ENCODE data around the gene UNC5C. TPM values are rescaled to one million over a fixed set of nuclear protein-coding genes. Genes with fewer than 3 reads are reported as not detected.

Gene UNC5C
- total RNA-seq, 1 donor from 2014 or later: 2.2 TPM

DNA sequence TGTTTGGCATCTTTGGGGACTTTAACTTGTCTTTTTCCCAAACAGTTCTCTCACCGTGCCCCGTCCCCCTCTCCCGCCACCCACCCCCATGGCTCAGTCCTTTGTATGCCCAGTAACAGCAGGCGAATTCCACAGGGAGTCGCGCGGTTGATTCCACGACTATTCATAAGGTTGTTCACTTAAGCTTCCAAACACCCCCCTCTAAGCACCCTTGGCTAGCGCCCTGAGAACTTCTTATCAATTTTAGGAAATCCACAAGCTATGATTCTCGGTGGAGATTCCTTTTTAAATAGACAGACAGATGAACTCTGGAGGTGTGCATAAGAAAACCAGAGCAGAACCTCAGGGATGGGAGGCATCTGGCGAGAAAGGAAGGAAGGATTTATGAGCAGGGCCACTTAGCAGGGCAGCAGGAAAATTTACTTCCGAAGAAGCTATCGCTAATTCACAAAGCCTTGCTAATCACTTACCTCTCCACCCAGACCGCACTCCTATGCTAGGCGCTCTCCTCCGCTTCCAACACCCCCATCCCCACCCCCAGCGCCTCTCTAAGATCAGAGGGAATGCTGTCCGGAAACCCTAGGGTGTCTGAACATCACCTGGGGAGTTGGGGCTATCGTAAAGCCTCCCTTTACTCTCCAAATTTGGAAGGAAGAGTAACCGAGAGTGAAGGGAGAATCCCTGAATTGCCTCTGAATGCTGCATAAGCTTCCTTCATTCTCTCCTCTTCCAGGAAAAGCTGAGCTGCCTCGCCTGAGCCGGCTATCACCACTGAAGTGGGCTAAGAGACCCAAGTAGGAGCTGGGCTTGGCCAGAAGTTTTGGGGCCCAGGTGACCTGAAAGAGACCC lies 1.7 kb downstream of the UNC5C start:
- peak overlapping the region; percentile 66 for H3K4me3 ChIP-seq (ENCODE audit: low read depth, low read length)
- TF ChIP-seq, protein P1, sequence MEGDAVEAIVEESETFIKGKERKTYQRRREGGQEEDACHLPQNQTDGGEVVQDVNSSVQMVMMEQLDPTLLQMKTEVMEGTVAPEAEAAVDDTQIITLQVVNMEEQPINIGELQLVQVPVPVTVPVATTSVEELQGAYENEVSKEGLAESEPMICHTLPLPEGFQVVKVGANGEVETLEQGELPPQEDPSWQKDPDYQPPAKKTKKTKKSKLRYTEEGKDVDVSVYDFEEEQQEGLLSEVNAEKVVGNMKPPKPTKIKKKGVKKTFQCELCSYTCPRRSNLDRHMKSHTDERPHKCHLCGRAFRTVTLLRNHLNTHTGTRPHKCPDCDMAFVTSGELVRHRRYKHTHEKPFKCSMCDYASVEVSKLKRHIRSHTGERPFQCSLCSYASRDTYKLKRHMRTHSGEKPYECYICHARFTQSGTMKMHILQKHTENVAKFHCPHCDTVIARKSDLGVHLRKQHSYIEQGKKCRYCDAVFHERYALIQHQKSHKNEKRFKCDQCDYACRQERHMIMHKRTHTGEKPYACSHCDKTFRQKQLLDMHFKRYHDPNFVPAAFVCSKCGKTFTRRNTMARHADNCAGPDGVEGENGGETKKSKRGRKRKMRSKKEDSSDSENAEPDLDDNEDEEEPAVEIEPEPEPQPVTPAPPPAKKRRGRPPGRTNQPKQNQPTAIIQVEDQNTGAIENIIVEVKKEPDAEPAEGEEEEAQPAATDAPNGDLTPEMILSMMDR (conservative IDR thresholded peaks at IDR 0.05; ENCODE audit: low read depth, low read length): no peak

DNA sequence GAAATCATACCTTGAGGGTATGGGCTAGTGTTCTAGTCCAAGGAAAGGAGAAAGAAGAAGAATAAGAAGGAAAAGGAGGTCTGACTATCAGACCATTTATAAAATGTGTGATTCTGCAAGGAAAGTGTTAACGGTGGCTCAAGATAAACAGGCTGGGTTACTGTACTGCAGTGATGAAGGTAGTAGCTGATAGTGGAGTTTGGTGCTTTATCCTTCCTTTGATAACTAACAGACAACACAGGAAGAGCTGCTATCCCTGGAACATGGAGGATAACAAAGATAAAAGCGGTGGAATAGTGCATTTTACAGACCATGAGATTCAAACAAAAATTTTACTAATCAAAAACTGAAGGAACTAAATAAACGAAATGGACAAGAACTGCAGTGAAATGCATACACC lies 2.6 kb downstream of the UNC5C start:
- no peak overlapping the region for H3K4me3 ChIP-seq (ENCODE audit: low read depth, low read length)
- TF ChIP-seq, protein P1 (conservative IDR thresholded peaks at IDR 0.05; ENCODE audit: low read depth, low read length): no peak
- DNase-seq (ENCODE audit: low read depth): no peak

More for the DNA sequence above, 1.7 kb downstream of the UNC5C start:
- no peak for DNase-seq (ENCODE audit: low read depth)

DNA sequence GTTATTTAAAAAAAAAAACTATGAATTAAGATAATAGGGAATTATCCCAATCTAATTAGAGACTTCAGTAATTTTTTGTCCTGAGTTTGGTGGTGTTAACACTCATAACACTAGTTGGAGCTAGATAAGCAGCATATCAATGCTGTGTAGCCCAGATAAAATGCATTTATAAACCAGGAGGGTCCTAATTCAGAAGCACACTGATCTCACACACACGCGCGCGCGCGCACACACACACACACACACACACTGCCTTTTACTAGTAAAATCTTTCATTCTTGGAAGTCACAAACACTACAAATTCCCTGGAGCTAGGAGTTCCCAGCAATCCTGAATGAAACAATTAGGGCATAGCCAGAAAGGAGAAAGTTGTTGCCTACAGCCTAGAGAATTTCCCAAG lies 3.2 kb downstream of the UNC5C start:
- no peak overlapping the region for H3K4me3 ChIP-seq (ENCODE audit: low read depth, low read length)
- no peak for DNase-seq (ENCODE audit: low read depth)
- TF ChIP-seq, protein P1 (conservative IDR thresholded peaks at IDR 0.05; ENCODE audit: low read depth, low read length): no peak

DNA sequence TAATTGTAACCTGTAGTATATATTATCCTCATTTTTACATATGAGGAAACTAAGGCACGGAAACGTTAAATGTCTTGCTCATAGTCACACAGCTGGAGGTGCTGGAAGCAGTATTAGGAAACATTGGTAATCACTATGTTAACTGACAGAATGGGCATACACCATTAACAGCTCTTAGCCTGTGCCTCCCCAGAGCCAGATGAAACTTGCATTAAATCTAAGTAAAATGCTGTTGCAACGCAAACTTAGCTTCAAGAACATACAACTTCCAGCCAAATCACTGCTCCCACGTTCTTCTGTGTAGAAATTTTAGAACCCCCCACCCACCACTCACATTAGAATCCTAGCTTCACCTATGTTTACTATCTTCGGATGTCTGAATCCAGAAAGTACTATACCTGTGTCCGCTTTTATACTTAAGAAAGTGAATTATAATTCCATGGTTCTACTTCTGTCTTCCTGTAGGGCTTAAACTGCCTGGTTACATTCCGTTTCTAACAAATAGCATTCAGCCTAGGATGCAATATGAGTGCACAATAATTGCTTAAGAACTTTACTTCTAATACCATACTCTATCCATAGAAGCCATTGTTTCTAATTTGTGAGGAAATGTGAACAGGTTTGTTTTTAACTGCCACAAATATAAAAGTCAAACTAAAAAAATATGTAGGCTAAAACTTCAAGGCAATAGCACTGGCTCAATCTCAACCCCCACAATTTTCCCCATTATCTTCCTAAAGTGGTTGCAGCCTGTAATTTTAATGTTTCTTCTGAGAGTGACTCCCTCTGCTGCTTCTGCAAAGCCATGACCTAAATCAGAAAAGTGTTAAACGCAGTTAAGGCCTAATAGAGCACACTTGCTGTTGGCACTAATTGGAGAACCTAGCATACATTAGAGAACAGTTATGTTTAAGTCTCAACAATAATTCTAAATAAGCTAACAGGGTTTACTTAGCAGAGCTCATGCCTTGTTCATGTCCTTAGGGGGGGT lies 4.4 kb downstream of the UNC5C start:
- no peak for DNase-seq (ENCODE audit: low read depth)
- H3K4me3 ChIP-seq (ENCODE audit: low read depth, low read length): no peak overlapping the region

DNA sequence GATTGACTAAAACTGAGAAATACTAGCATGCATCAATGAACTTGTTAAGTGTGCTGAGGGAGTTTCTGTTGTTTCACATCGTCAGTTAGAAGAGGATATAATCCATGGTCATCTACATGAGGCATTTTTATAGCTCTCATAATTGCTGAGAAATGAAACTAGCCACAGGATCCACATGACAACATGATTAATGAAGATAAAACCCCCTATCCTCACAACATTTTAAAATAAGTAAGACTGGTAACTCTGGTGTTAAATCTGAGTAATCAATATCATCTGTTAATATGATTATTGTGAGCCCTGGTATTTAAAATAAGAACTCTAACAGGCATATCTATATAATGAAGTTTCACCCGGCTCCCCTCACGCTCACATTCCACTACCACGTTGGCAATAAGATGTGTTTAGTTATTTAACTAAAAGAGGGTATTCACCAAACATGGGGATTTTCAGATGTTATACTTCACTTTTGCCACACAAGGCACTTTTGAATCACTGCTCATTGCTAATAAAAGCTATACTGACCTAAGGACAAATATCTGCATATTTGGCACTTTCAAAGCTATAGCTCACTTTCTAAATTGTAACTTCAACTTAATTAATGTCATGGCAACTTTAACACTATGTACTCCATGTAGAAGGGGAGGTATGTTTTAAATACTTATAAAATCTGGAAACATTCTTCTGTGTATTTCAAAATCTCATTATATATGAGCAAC lies 6.7 kb downstream of the UNC5C start:
- no peak for DNase-seq (ENCODE audit: low read depth)
- TF ChIP-seq, protein P1 (conservative IDR thresholded peaks at IDR 0.05; ENCODE audit: low read depth, low read length): no peak
- H3K4me3 ChIP-seq (ENCODE audit: low read depth, low read length): no peak overlapping the region

More for the DNA sequence above, 4.4 kb downstream of the UNC5C start:
- TF ChIP-seq, protein P1 (conservative IDR thresholded peaks at IDR 0.05; ENCODE audit: low read depth, low read length): no peak

DNA sequence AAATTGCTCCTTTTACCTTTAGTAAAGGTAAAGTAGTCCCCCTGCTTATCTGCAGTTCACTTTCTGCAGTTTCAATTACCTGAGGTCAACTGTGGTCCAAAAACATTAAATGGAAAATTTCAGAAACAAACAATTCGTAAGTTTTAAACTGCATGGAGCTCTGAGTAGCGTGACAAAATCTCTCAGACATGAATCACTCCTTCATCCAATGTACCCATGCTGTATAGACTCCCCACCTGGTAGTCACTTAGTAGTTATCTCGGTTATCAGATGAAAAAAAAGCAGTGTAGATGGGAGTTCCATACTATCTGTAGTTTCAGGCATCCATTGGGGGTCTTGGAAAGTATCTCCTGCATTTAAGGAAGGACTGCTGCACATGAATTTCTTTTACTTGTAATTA lies 7.7 kb downstream of the UNC5C start:
- no peak for DNase-seq (ENCODE audit: low read depth)
- TF ChIP-seq, protein P1 (conservative IDR thresholded peaks at IDR 0.05; ENCODE audit: low read depth, low read length): no peak
- H3K4me3 ChIP-seq (ENCODE audit: low read depth, low read length): no peak overlapping the region

Measured in epithelial cell of proximal tubule (primary cell).